Heart left ventricle (tissue), 16 donors: ENCODE data around the gene TMEM205. TPM values are rescaled to one million over a fixed set of nuclear protein-coding genes. Genes with fewer than 3 reads are reported as not detected.
A peak's percentile ranks its signal among the peaks of the same experiment; 100 is the strongest.

ENCODE experiments used
- ATAC-seq, 4 donors: fragments of 200-7000 bp; cut with Tn5 transposase; one replicate each; pipeline ENCODE4 v1.9.1; 2020 to 2022; ENCODE audit warnings: moderate library complexity in 4 of 4, mild to moderate bottlenecking in 3 of 4, moderate number of reproducible peaks in 1 of 4
- DNase-seq, 5 donors: peaks; one replicate each; pipeline ENCODE4 v3.0.0-alpha.2; 2020
- H3K27ac ChIP-seq, 12 donors: fragments of 200-600 bp; sonication (generic) in 4 of 12; one replicate each; pipeline versions ENCODE4 v1.5.0 to v1.8.0; 2016 to 2022; ENCODE audit warnings: mild to moderate bottlenecking in 2 of 12
- H3K27me3 ChIP-seq, 9 donors: fragments of 200-600 bp; sonication (generic) in 2 of 9; one replicate each; pipeline versions ENCODE4 v1.5.1 to v1.8.0; 2016 to 2022; ENCODE audit warnings: mild to moderate bottlenecking in 3 of 9
- H3K36me3 ChIP-seq, 9 donors: fragments of 200-600 bp; sonication (generic) in 2 of 9; one replicate each; pipeline versions ENCODE4 v1.5.0 to v1.8.0; 2018 to 2022; ENCODE audit warnings: mild to moderate bottlenecking in 2 of 9
- H3K4me1 ChIP-seq, 12 donors: fragments of 200-600 bp; sonication (generic) in 4 of 12; one replicate each; pipeline versions ENCODE4 v1.5.0 to v1.8.0; 2016 to 2022; ENCODE audit warnings: mild to moderate bottlenecking in 3 of 12
- H3K4me3 ChIP-seq, 12 donors: fragments of 200-600 bp; sonication (generic) in 4 of 12; one replicate each; pipeline versions ENCODE4 v1.5.0 to v1.8.0; 2017 to 2022; ENCODE audit warnings: mild to moderate bottlenecking in 9 of 12, moderate library complexity in 4 of 12
- H3K9me3 ChIP-seq, 12 donors: fragments of 200-600 bp; sonication (generic) in 4 of 12; one replicate each; pipeline versions ENCODE4 v1.5.0 to v1.8.0; 2016 to 2022; ENCODE audit warnings: mild to moderate bottlenecking in 1 of 12
- CTCF ChIP-seq, 12 donors: fragments of 200-600 bp; sonication (generic) in 4 of 12; IDR thresholded peaks; one replicate each; pipeline versions ENCODE4 v1.5.0 to v1.8.0; 2018 to 2022; ENCODE audit warnings: antibody characterized with exemption in 12 of 12, mild to moderate bottlenecking in 5 of 12
- POLR2A ChIP-seq, 2 donors: fragments of 450-650 bp; IDR thresholded peaks; one replicate each; pipeline ENCODE4 v1.6.1; 2017; ENCODE audit warnings: antibody characterized with exemption in 2 of 2, mild to moderate bottlenecking in 2 of 2, moderate library complexity in 2 of 2
- WGBS, 4 donors: extraction: QIAGEN DNeasy Blood & Tissue Kit in 2 of 4; methylation state at CpG; one replicate each; pipeline versions ENCODE4 v1.1.5 to v1.1.7; 2013 to 2018; 5-methylcytosine and 5-hydroxymethylcytosine counted together
- intact Hi-C, 10 donors: fragments of 100-400 bp; cut with DNase I; formaldehyde crosslinking; loops; one replicate each; pipeline versions ENCODE4 v1.11.1 to v1.14.2; 2022
- polyA plus RNA-seq, 2 donors: library from polyadenylated mRNA; stranded (reverse); fragments of 200-250 nt; gene quantifications; one replicate each; pipeline ENCODE4 v1.2.3, GENCODE V29; 2013
- total RNA-seq, 9 donors: library from RNA; depleted of rRNA in 2 of 9; stranded (reverse); fragments of >200 nt in 2 of 9; fragmentation: NEBNext Ultra II Directional in 3 of 9; extraction: Animal tissue kit (Norgen Biotek cat#: 25700) in 3 of 9; gene quantifications; one replicate each; pipeline versions ENCODE4 v1.1.0 to v1.2.4, GENCODE V29; 2016 to 2023
- donor health status: ischemic (EF 13 %, LVEDD 7.1; RV severe dilation, severe dysfunction).
- donor health status: healthy with polysubstance abuse.
- donor health status: DM: no; HTN: yes; CAD: no.
- donor health status: DM: no; HTN: no; CAD: no.
- donor health status: ischemic (EF 25% LVEDD 6.9; RV normal size, moderate dysfunction).
- donor health status: ischemic (EF 25% LVEDD 5.7; RV mildly dilated, moderate dysfunction).
- donor health status: healthy.
- donor health status: DM: yes; HTN: yes; CAD: no.
- donor health status: ischemic (EF 35%, LVEDD 5.7; RV mildly dilated, moderate dysfunction).
- donor health status: nonischemic (EF 11% LVEDD 7.7; RV severe dilation, severe dysfunction).
- donor health status: DM: yes; HTN: yes; CAD: no.
- donor health status: PGD.
- donor health status: ischemic (EF 29% LVEDD 5.4; RV normal size, mild dysfunction).
- donor health status: nonischemic (EF 23%, LVEDD 6.1; RV moderate dilation, normal function).

Gene TMEM205
- total and polyA plus RNA-seq, 11 donors = 68.3 to 372 (median 90.6) TPM

- Histone ChIP-seq H3K36me3 (peaks cover 0 to 56% (median 21%) of the 10 kb centered on the region in 9 donors), H3K9me3 (no peaks in the 10 kb centered on the region), H3K27ac (no peak overlapping the region), H3K4me1 (peaks cover 0 to 8% (median 0%) of the 10 kb centered on the region in 12 donors), H3K4me3 (no peak overlapping the region), H3K27me3 (no peaks in the 10 kb centered on the region)
- TF ChIP-seq CTCF (IDR thresholded peaks at IDR 0.05) (no peak), POLR2A (IDR thresholded peaks at IDR 0.05) (no peak)
- ATAC-seq (no peak), DNase-seq (no peak)
- intact Hi-C loops = no loop called here
- 93 to 96% (median 94%) methylated on average over 17 to 28 of the region's 28 CpGs for whole genome bisulfite sequencing, 4 donors
Observed at GRCh38 chr19:11364296-11364904, 18.3 kb upstream of the TMEM205 start.

DNA sequence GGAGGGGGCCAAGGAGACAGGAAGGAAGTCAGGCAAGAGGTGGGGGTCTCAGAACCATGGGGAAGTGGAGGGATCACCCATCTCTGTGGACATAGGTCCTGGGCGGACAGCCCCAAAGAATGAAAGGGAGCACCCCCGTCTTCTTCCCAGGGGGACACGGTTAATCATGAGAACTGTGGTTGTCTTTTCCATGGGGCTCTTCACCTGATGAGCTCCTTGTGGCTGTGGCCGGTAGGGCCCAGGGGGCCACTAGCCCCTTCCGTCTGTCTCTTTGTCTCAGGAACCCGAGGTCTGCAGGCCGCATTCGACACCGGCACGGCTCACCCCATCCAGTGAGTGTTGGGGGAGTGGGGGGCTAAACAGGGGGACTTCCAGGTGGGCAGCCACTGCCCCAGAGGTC lies 17.8 kb upstream of the TMEM205 start:
- DNase-seq (no peak), ATAC-seq (no peak)
- 90 to 96% (median 93%) methylated on average over 10 of the region's 10 CpGs for WGBS, 4 donors
- peaks cover 0 to 8% (median 0%) of the 10 kb centered on the region in 12 donors for H3K4me1 ChIP-seq
- no peak overlapping the region for H3K27ac ChIP-seq
- peaks cover 0 to 61% (median 21%) of the 10 kb centered on the region in 9 donors for H3K36me3 ChIP-seq
- H3K27me3 ChIP-seq = no peaks in the 10 kb centered on the region
- no peaks in the 10 kb centered on the region for H3K9me3 ChIP-seq
- H3K4me3 ChIP-seq = no peak overlapping the region
- intact Hi-C loops = no loop called here
- TF ChIP-seq CTCF (IDR thresholded peaks at IDR 0.05) (no peak), POLR2A (IDR thresholded peaks at IDR 0.05) (no peak)

DNA sequence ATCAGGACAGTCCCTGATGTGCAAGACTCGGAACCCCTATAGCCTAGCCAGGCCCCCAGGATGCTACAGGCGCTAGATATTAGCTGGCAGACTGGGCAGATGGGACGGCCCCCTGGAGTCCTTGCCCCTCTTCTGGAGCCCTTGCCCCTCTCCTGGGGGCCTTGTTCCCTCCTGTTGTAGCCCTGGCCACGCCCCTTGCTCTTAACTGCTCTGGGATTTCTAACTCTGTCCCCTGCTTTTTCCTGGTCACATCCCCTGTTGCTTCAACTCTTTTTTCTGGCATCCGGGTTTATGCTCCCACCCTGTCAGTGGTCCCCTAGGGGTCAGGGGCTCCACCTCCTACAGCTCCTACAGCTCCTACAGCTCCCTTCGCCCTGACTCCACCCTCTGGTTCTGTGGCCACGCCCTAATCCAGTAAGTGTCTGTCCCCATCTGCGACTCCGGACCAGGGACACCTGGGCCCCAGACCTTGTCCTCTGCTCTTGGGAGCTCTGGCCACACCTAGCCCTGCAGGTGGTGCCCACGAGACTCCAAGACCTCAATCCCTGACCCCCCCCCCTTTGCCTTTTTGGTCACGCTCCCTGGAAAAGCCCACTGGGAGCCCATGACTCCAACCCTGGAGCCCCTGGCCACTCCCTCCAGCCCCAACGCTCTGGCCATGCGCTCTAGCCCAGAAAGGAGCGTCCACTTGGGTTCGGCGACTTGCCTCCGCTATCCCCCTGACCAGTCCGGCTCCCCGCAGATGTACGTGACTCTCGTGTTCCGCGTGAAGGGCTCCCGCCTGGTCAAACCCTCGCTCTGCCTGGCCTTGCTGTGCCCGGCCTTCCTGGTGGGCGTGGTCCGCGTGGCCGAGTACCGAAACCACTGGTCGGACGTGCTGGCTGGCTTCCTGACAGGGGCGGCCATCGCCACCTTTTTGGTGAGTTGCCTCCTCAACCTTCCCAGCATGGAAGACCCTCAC lies 16.0 kb upstream of the TMEM205 start:
- Histone ChIP-seq H3K36me3 (peaks cover 0 to 63% (median 15%) of the 10 kb centered on the region in 9 donors), H3K9me3 (no peaks in the 10 kb centered on the region), H3K4me1 (peaks cover 0 to 8% (median 0%) of the 10 kb centered on the region in 12 donors), H3K27me3 (no peaks in the 10 kb centered on the region), H3K27ac (no peak overlapping the region), H3K4me3 (peak overlapping the region in 1 of 12 donors; percentile 6)
- TF ChIP-seq POLR2A (IDR thresholded peaks at IDR 0.05) = no peak
- TF ChIP-seq CTCF (IDR thresholded peaks at IDR 0.05) = no peak
- no peak for DNase-seq
- no peak for ATAC-seq
- WGBS, 4 donors = 59 to 80% (median 76%) methylated on average over 29 to 35 of the region's 35 CpGs
- intact Hi-C loops = no loop called here
